Fibroblast of skin of abdomen (primary cell): ENCODE results near the gene CYP1B1.
"Not testable (repeated sequence)": the region's sequence is repeated elsewhere in the genome, so short reads cannot be mapped to it uniquely, and the experiment has no call there.

Source experiments
- DNase-seq: peaks from one replicate; pipeline ENCODE4 v3.0.0-alpha.2; 2013

The CYP1B1 gene

GRCh38 chr2:38032946-38033345 is 43.0 kb downstream of the CYP1B1 start:
- no peak for DNase-seq

- no peak for DNase-seq
Measured at GRCh38 chr2:38030635-38031355, 45.2 kb downstream of the CYP1B1 start.

GRCh38 chr2:38029512-38029911 is 46.4 kb downstream of the CYP1B1 start:
- DNase-seq, result no peak

- DNase-seq, result no peak
Measured at GRCh38 chr2:38028829-38029228, 47.1 kb downstream of the CYP1B1 start.

- no peak for DNase-seq
Measured at GRCh38 chr2:38026846-38027245, 49.1 kb downstream of the CYP1B1 start.

GRCh38 chr2:38021589-38021988 is 54.4 kb downstream of the CYP1B1 start:
- no peak for DNase-seq

- DNase-seq, result not testable (repeated sequence)
Measured at GRCh38 chr2:38020359-38021069, 55.4 kb downstream of the CYP1B1 start.

- no peak for DNase-seq
Measured at GRCh38 chr2:38017836-38018235, 58.1 kb downstream of the CYP1B1 start.
